Breast epithelium (tissue), 4 donors: ENCODE data around the gene CEP89. TPM values are rescaled to one million over a fixed set of nuclear protein-coding genes. Genes with fewer than 3 reads are reported as not detected.
"Not testable (repeated sequence)": the region's sequence is repeated elsewhere in the genome, so short reads cannot be mapped to it uniquely, and the experiment has no call there.

Experiments
- DNase-seq, 2 donors: peaks; one replicate each; pipeline ENCODE4 v3.0.0-alpha.2; 2019; ENCODE audit warnings: low spot score in 2 of 2
- H3K27ac ChIP-seq, 2 donors: fragments of 200-600 bp; sonication (generic) in 1 of 2; one replicate each; pipeline ENCODE4 v1.5.1; 2016 to 2019; ENCODE audit warnings: mild to moderate bottlenecking in 1 of 2
- H3K27me3 ChIP-seq, 2 donors: fragments of 200-600 bp; sonication (generic) in 1 of 2; one replicate each; pipeline versions ENCODE4 v1.5.1 to v1.6.0; 2017 to 2019; ENCODE audit warnings: control low read depth in 1 of 2, mild to moderate bottlenecking in 1 of 2
- H3K36me3 ChIP-seq: fragments of 200-600 bp; one replicate; pipeline ENCODE4 v1.5.1; 2019
- H3K4me1 ChIP-seq, 2 donors: fragments of 200-600 bp; sonication (generic); one replicate each; pipeline ENCODE4 v1.5.1; 2016 to 2019; ENCODE audit warnings: control low read depth in 1 of 2
- H3K4me3 ChIP-seq, 3 donors: fragments of 200-600 bp; sonication (generic); 1 replicate in 2 of 3; 2 replicates in 1 of 3; pipeline ENCODE4 v1.5.1; 2016 to 2019; ENCODE audit warnings: mild to moderate bottlenecking in 3 of 3, moderate library complexity in 2 of 3
- H3K9me3 ChIP-seq, 2 donors: fragments of 200-600 bp; sonication (generic) in 1 of 2; one replicate each; pipeline ENCODE4 v1.5.1; 2016 to 2019; ENCODE audit warnings: control low read depth in 1 of 2
- POLR2A ChIP-seq: fragments of 450-650 bp; IDR thresholded peaks from one replicate; pipeline ENCODE4 v1.6.1; 2016; ENCODE audit warnings: antibody characterized with exemption, mild to moderate bottlenecking, moderate library complexity
- POLR2AphosphoS5 ChIP-seq, 3 donors: sonication (generic); formaldehyde crosslinking; IDR thresholded peaks; one replicate each; pipeline ENCODE4 v1.6.1; 2017; ENCODE audit warnings: antibody characterized with exemption in 3 of 3
- intact Hi-C: fragments of 100-400 bp; cut with DNase I; formaldehyde crosslinking; loops from one replicate; pipeline ENCODE4 v1.15.1; 2023; ENCODE audit warnings: low total_unique reads
- total RNA-seq, 3 donors: library from RNA; depleted of rRNA; stranded (reverse); fragments of >200 nt; gene quantifications; one replicate each; pipeline ENCODE4 v1.1.0, GENCODE V29; 2016
- TF ChIP-seq, protein P1 (sequence below), 3 donors: fragments of 450-650 bp; IDR thresholded peaks; one replicate each; pipeline ENCODE4 v1.5.1; 2016 to 2017; ENCODE audit warnings: antibody characterized with exemption in 3 of 3, mild to moderate bottlenecking in 3 of 3, moderate library complexity in 3 of 3

Gene CEP89
- total RNA-seq, 3 donors from 2014 or later: 9.3 to 17.4 (median 16.7) TPM

DNA sequence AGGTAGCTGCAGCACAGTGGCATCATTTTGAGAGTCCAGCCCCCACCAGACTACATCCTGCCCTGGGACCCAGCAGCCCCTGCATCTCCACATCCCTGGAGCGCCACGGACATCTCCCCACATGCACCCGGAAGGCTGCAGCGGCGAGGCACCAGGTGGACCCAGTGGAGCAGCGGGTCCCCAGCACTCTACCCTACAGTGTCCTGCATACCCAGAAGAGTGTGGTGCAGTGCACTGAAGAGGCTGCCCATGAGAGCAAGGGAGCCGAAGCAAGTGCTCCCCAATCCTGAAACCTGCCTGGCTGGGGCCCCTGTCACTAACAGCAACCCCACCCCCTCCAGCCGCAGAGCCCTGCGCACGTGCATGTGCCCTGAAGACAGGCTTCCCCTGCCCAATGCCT lies 80.9 kb downstream of the CEP89 start:
- no peak for DNase-seq
- H3K36me3 ChIP-seq: no peaks in the 10 kb centered on the region
- H3K9me3 ChIP-seq: peaks cover 27 to 30% of the 10 kb centered on the region in 2 donors
- intact Hi-C loops: no loop called here
- TF ChIP-seq, protein P1, sequence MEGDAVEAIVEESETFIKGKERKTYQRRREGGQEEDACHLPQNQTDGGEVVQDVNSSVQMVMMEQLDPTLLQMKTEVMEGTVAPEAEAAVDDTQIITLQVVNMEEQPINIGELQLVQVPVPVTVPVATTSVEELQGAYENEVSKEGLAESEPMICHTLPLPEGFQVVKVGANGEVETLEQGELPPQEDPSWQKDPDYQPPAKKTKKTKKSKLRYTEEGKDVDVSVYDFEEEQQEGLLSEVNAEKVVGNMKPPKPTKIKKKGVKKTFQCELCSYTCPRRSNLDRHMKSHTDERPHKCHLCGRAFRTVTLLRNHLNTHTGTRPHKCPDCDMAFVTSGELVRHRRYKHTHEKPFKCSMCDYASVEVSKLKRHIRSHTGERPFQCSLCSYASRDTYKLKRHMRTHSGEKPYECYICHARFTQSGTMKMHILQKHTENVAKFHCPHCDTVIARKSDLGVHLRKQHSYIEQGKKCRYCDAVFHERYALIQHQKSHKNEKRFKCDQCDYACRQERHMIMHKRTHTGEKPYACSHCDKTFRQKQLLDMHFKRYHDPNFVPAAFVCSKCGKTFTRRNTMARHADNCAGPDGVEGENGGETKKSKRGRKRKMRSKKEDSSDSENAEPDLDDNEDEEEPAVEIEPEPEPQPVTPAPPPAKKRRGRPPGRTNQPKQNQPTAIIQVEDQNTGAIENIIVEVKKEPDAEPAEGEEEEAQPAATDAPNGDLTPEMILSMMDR (IDR thresholded peaks at IDR 0.05): no peak
- TF ChIP-seq POLR2A (no peak), POLR2AphosphoS5 (IDR thresholded peaks at IDR 0.05) (no peak)
- H3K4me3 ChIP-seq: no peak overlapping the region
- H3K27me3 ChIP-seq: no peaks in the 10 kb centered on the region
- H3K27ac ChIP-seq: no peak overlapping the region
- no peaks in the 10 kb centered on the region for H3K4me1 ChIP-seq

DNA sequence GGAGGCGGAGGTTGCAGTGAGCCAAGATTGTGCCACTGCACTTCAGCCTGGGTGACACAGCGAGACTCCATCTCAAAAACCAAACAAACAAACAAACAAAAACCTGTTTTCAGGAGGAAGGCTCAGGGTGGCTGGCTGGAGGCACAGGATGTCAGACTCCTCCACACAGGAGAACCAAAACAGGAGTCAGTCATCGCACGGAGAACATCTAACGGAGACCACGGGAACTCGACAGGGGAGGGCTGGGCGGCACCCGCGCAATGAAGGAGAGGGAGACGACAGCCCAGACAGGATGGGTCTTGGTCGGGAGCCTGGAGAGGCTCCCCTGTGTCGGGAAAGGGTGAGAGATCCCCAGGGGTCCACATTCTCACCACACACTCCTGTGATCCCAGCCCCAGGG lies 81.4 kb downstream of the CEP89 start:
- Histone ChIP-seq H3K27me3 (no peaks in the 10 kb centered on the region), H3K9me3 (peaks cover 27 to 30% of the 10 kb centered on the region in 2 donors), H3K4me1 (no peaks in the 10 kb centered on the region), H3K4me3 (no peak overlapping the region), H3K36me3 (no peaks in the 10 kb centered on the region), H3K27ac (no peak overlapping the region)
- no peak for DNase-seq
- intact Hi-C loops: no loop called here
- no peak for TF ChIP-seq POLR2AphosphoS5 (IDR thresholded peaks at IDR 0.05)
- TF ChIP-seq, protein P1 (IDR thresholded peaks at IDR 0.05): no peak
- no peak for TF ChIP-seq POLR2A

DNA sequence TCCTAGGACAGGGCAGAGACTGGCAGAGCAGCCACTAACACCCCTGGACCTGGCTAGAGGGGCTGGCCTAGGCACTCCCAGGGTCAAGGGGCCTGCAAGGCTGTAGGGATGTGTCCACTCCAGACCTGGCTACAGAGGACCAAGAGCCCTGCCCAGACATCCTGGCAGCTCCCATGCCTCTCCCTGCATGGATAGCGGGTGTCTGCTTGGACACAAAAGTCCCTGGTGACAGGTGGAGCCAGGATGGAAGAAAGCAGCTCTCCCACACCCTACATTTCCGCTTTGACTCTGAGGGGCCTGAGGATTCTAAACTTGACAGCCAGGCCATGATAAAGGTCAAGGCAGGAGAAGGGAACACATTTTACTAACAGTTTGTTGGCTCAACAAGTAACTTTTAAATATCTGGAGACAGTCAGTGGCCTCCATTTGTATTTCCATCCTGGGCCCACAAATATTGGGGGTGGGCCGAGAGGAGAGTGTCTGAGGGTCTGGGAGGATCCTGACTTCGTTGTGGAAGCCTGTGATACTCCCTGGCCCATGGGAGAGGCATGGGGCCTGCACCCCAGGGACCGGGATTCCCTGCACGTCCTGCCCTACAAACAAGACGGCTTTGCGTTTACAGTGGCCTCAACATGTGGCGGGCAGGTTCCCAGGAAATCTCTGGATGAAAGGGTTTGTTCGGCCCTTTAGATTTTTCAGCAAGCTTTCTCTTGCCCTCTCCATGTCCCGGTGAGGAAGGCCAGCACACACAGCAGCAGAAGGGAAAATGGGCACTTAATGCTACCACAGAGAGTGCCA lies 82.4 kb downstream of the CEP89 start:
- Histone ChIP-seq H3K9me3 (peaks cover 27% of the 10 kb centered on the region in 2 donors), H3K36me3 (no peaks in the 10 kb centered on the region), H3K27me3 (no peaks in the 10 kb centered on the region), H3K4me1 (no peaks in the 10 kb centered on the region), H3K4me3 (no peak overlapping the region), H3K27ac (no peak overlapping the region)
- TF ChIP-seq, protein P1 (IDR thresholded peaks at IDR 0.05): no peak
- TF ChIP-seq POLR2AphosphoS5 (IDR thresholded peaks at IDR 0.05): no peak
- TF ChIP-seq POLR2A: no peak
- no peak for DNase-seq
- intact Hi-C loops: no loop called here

DNA sequence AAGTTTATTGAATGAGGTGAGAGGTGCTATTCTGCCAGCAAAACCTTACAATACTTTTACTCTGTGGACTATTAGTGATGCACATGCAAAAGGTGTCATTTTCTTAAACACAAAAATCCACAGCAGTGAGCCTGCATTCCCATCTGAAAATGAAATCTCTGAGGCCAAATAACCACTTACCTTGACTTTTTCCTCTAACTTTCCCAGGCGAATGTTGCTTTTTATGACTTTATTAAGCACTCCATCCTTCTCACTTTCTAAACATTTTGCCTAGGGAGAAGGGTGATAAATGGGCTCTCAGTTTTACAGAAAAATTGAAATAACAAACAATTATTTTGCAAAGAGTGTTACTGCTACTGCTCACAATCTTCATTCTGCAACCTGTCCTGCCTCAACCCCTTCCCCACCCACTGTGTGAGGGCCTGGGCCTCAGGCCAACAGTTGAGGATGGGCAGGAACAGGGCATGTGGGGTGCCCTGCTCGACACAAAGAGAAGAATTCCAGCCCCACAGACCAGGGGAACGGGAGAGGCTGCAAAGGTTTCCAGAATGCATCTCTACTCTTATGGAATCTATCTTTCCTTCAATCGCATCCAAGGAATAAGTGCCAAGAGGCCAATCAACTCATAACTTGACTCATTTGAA lies 84.1 kb downstream of the CEP89 start:
- H3K36me3 ChIP-seq: no peaks in the 10 kb centered on the region
- H3K27ac ChIP-seq: no peak overlapping the region
- H3K4me3 ChIP-seq: no peak overlapping the region
- H3K9me3 ChIP-seq: peaks cover 12 to 16% of the 10 kb centered on the region in 2 donors
- H3K4me1 ChIP-seq: no peaks in the 10 kb centered on the region
- no peaks in the 10 kb centered on the region for H3K27me3 ChIP-seq
- TF ChIP-seq POLR2AphosphoS5 (IDR thresholded peaks at IDR 0.05) (no peak), POLR2A (no peak)
- TF ChIP-seq, protein P1 (IDR thresholded peaks at IDR 0.05): no peak
- intact Hi-C loops: no loop called here
- no peak for DNase-seq

DNA sequence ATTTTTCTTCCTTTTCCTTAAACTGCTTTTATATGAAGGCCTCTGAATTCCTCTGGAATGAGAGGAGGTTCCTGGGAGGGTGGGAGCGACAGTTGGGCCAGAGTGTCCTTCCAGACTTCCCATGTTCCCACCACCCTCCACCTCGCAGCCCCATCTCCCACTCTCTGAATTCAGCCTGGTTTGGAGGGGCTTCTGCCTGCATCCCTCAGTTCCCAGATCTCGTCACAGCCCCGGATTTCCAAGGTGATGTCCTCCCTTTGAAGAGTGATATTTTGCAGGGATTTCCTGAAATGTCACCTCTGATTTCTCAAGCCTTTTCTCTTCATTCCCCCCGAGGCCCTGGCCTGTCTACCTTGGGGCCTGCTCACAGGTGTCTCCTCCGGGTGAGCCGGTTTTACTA lies 85.5 kb downstream of the CEP89 start:
- no peak overlapping the region for H3K4me3 ChIP-seq
- no peak for DNase-seq
- H3K27ac ChIP-seq: no peak overlapping the region
- H3K9me3 ChIP-seq: peaks cover 0 to 9% of the 10 kb centered on the region in 2 donors
- no peaks in the 10 kb centered on the region for H3K4me1 ChIP-seq
- intact Hi-C loops: no loop called here
- no peaks in the 10 kb centered on the region for H3K27me3 ChIP-seq
- no peak for TF ChIP-seq POLR2A
- no peak for TF ChIP-seq POLR2AphosphoS5 (IDR thresholded peaks at IDR 0.05)
- TF ChIP-seq, protein P1 (IDR thresholded peaks at IDR 0.05): no peak
- no peaks in the 10 kb centered on the region for H3K36me3 ChIP-seq

DNA sequence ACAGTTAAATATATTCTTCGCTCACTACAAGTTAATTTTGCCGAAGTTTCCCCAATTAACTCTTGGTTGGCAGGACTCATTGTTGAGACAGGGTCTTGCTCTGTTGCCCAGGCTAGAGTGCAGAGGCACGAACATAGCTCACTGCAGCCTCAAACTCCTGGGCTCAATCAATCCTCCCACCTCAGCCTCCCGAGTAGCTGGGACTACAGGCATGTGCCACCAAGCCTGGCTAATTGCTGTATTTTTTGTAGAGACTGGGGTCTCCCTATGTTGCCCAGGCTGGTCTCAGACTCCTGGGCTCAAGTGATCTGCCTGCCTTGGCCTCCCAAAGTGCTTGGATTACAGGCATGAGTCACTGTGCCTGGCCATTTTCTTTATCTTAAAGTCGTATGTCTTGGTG lies 86.5 kb downstream of the CEP89 start:
- intact Hi-C loops, H3K27me3 ChIP-seq, H3K9me3 ChIP-seq, H3K4me3 ChIP-seq, H3K36me3 ChIP-seq, H3K27ac ChIP-seq, DNase-seq, H3K4me1 ChIP-seq: not testable (repeated sequence)
